ENCODE data around the gene TNNI3. TPM values are rescaled to one million over a fixed set of nuclear protein-coding genes. Genes with fewer than 3 reads are reported as not detected.
A peak's percentile ranks its signal among the peaks of the same experiment; 100 is the strongest.

The TNNI3 gene
- total and polyA plus RNA-seq, 9 of the 15 experiments (the other 6 are each of a cell fraction or from before 2014, with no cell fraction given), result 4.7 to 158 (median 42.0) TPM

DNA sequence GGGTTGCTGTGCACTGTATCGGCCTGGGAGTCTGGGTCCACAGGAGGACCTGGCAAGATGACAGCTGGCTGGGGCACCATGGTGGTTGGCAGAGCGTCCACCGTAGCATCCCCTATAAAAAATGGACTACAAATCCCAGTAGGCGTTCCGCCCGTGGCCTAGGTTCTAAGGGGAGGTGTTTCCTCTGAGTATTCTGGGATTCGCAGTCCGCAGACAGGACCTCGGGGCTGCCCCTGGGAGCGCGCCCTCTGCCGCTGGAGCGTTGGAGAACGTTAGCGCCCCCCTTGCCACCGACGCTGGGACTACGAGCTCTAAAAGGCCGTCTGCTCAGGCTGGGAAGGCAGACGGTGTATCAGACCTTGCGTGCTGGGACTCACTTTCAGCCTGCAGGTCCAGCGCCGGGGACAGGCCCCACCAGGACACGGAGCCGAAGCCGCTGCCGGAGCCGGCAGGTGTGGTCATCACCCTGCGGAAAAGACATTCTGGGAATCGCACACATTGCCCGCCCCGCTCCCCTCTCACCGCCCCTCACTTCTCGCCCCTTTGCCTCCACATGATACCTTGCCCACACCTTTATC lies 8.5 kb upstream of the TNNI3 start (continued):
- TF ChIP-seq, protein P1, sequence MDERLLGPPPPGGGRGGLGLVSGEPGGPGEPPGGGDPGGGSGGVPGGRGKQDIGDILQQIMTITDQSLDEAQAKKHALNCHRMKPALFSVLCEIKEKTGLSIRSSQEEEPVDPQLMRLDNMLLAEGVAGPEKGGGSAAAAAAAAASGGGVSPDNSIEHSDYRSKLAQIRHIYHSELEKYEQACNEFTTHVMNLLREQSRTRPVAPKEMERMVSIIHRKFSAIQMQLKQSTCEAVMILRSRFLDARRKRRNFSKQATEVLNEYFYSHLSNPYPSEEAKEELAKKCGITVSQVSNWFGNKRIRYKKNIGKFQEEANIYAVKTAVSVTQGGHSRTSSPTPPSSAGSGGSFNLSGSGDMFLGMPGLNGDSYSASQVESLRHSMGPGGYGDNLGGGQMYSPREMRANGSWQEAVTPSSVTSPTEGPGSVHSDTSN (CRISPR knock-in tag; IDR thresholded peaks at IDR 0.05; ENCODE audit: low read depth), result no peak
- TF ChIP-seq, protein P1 (tag; conservative IDR thresholded peaks at IDR 0.05; ENCODE audit: low read depth), result no peak
- TF ChIP-seq KLF1 (tag; IDR thresholded peaks at IDR 0.05) (no peak), MAZ (CRISPR knock-in tag; conservative IDR thresholded peaks at IDR 0.05 in 1 of 2, IDR thresholded peaks at IDR 0.05 in 1 of 2) (peak in 1 of 2 experiments; percentile 59; a peak in 2 of 4 replicates), FUS (optimal IDR thresholded peaks at IDR 0.05; ENCODE audit: low read depth, low read length) (no peak), SOX6 (IDR thresholded peaks at IDR 0.05) (no peak; the same call in 1 of the 2 replicates), ZNF311 (CRISPR knock-in tag; IDR thresholded peaks at IDR 0.05) (no peak), ERF (CRISPR knock-in tag; IDR thresholded peaks at IDR 0.05) (no peak), RBM39 (optimal IDR thresholded peaks at IDR 0.05; ENCODE audit: low read depth, low read length) (no peak), CCAR2 (IDR thresholded peaks at IDR 0.05; ENCODE audit: low read depth, low read length) (no peak), SIRT6 (IDR thresholded peaks at IDR 0.05; ENCODE audit: low read depth, low read length) (no peak)
- TF ChIP-seq, protein P2, sequence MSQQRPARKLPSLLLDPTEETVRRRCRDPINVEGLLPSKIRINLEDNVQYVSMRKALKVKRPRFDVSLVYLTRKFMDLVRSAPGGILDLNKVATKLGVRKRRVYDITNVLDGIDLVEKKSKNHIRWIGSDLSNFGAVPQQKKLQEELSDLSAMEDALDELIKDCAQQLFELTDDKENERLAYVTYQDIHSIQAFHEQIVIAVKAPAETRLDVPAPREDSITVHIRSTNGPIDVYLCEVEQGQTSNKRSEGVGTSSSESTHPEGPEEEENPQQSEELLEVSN (IDR thresholded peaks at IDR 0.05; ENCODE audit: borderline replicate concordance in 1 of 2, extremely low read depth in 1 of 2, insufficient read depth in 1 of 2, insufficient read length in 1 of 2, low read depth in 1 of 2, low read length in 1 of 2, poor library complexity in 1 of 2, severe bottlenecking in 1 of 2), result no peak
- TF ChIP-seq, protein P3, sequence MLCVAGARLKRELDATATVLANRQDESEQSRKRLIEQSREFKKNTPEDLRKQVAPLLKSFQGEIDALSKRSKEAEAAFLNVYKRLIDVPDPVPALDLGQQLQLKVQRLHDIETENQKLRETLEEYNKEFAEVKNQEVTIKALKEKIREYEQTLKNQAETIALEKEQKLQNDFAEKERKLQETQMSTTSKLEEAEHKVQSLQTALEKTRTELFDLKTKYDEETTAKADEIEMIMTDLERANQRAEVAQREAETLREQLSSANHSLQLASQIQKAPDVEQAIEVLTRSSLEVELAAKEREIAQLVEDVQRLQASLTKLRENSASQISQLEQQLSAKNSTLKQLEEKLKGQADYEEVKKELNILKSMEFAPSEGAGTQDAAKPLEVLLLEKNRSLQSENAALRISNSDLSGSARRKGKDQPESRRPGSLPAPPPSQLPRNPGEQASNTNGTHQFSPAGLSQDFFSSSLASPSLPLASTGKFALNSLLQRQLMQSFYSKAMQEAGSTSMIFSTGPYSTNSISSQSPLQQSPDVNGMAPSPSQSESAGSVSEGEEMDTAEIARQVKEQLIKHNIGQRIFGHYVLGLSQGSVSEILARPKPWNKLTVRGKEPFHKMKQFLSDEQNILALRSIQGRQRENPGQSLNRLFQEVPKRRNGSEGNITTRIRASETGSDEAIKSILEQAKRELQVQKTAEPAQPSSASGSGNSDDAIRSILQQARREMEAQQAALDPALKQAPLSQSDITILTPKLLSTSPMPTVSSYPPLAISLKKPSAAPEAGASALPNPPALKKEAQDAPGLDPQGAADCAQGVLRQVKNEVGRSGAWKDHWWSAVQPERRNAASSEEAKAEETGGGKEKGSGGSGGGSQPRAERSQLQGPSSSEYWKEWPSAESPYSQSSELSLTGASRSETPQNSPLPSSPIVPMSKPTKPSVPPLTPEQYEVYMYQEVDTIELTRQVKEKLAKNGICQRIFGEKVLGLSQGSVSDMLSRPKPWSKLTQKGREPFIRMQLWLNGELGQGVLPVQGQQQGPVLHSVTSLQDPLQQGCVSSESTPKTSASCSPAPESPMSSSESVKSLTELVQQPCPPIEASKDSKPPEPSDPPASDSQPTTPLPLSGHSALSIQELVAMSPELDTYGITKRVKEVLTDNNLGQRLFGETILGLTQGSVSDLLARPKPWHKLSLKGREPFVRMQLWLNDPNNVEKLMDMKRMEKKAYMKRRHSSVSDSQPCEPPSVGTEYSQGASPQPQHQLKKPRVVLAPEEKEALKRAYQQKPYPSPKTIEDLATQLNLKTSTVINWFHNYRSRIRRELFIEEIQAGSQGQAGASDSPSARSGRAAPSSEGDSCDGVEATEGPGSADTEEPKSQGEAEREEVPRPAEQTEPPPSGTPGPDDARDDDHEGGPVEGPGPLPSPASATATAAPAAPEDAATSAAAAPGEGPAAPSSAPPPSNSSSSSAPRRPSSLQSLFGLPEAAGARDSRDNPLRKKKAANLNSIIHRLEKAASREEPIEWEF (CRISPR knock-in tag; IDR thresholded peaks at IDR 0.05), result no peak
- TF ChIP-seq, protein P4, sequence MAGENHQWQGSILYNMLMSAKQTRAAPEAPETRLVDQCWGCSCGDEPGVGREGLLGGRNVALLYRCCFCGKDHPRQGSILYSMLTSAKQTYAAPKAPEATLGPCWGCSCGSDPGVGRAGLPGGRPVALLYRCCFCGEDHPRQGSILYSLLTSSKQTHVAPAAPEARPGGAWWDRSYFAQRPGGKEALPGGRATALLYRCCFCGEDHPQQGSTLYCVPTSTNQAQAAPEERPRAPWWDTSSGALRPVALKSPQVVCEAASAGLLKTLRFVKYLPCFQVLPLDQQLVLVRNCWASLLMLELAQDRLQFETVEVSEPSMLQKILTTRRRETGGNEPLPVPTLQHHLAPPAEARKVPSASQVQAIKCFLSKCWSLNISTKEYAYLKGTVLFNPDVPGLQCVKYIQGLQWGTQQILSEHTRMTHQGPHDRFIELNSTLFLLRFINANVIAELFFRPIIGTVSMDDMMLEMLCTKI (IDR thresholded peaks at IDR 0.05; ENCODE audit: partially characterized antibody), result no peak
- TF ChIP-seq, protein P5, sequence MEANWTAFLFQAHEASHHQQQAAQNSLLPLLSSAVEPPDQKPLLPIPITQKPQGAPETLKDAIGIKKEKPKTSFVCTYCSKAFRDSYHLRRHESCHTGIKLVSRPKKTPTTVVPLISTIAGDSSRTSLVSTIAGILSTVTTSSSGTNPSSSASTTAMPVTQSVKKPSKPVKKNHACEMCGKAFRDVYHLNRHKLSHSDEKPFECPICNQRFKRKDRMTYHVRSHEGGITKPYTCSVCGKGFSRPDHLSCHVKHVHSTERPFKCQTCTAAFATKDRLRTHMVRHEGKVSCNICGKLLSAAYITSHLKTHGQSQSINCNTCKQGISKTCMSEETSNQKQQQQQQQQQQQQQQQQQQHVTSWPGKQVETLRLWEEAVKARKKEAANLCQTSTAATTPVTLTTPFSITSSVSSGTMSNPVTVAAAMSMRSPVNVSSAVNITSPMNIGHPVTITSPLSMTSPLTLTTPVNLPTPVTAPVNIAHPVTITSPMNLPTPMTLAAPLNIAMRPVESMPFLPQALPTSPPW (CRISPR knock-in tag; IDR thresholded peaks at IDR 0.05), result no peak
